Lower lobe of right lung (tissue), 2 donors: ENCODE measurements around the gene TSPAN12. TPM values are rescaled to one million over a fixed set of nuclear protein-coding genes. Genes with fewer than 3 reads are reported as not detected.

Source experiments
- ATAC-seq, 2 donors: fragments of 200-7000 bp; cut with Tn5 transposase; one replicate each; pipeline ENCODE4 v1.9.1; 2020 to 2022; ENCODE audit warnings: mild to moderate bottlenecking in 2 of 2, moderate library complexity in 2 of 2
- DNase-seq: peaks from one replicate; pipeline ENCODE4 v3.0.0-alpha.2; 2020
- H3K27ac ChIP-seq: fragments of 200-600 bp; one replicate; pipeline ENCODE4 v1.8.0; 2022
- H3K27me3 ChIP-seq: fragments of 200-600 bp; one replicate; pipeline ENCODE4 v1.8.0; 2022; ENCODE audit warnings: low read depth
- H3K36me3 ChIP-seq: fragments of 200-600 bp; one replicate; pipeline ENCODE4 v1.8.0; 2022; ENCODE audit warnings: mild to moderate bottlenecking
- H3K4me1 ChIP-seq: fragments of 200-600 bp; one replicate; pipeline ENCODE4 v1.8.0; 2022
- H3K4me3 ChIP-seq: fragments of 200-600 bp; one replicate; pipeline ENCODE4 v1.8.0; 2022; ENCODE audit warnings: mild to moderate bottlenecking
- H3K9me3 ChIP-seq: fragments of 200-600 bp; one replicate; pipeline ENCODE4 v1.8.0; 2022
- intact Hi-C: fragments of 100-400 bp; cut with DNase I; formaldehyde crosslinking; loops from one replicate; pipeline ENCODE4 v1.11.0; 2022
- total RNA-seq: library from RNA; stranded (reverse); fragmentation: NEBNext Ultra II Directional; extraction: Animal tissue kit (Norgen Biotek cat#: 25700); gene quantifications from one replicate; pipeline ENCODE4 v1.2.1, GENCODE V29; 2021
- TF ChIP-seq, protein P1 (sequence below): fragments of 200-600 bp; IDR thresholded peaks from one replicate; pipeline ENCODE4 v1.8.0; 2022; ENCODE audit warnings: antibody characterized with exemption, mild to moderate bottlenecking
- donor health status: DM: no; HTN: yes; CAD: no; lungs with severe emphysema.

Gene TSPAN12
- total RNA-seq, 1 donor from 2014 or later, result 43.6 TPM

DNA sequence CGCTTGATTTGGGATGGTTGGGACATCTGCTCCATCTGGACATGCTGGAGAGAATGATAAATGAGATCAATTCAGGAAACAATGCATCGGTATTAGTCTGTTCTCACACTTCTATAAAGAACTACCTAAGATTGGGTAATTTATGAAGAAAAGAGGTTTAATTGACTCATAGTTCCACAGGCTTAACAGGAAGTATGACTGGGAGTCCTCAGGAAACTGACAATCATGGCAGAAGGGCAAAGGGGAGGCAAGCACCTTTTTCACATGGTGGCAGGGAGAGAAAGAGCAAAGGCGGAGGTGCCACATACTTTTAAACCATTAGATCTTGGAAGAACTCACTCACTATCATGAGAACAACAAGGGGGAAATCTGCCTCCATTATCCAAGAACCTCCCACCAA lies 16.8 kb upstream of the TSPAN12 start:
- Histone ChIP-seq H3K4me1 (no peaks in the 10 kb centered on the region), H3K4me3 (no peak overlapping the region), H3K36me3 (no peaks in the 10 kb centered on the region), H3K9me3 (no peaks in the 10 kb centered on the region), H3K27me3 (no peaks in the 10 kb centered on the region), H3K27ac (no peak overlapping the region)
- no peak for DNase-seq
- intact Hi-C loops, result no loop called here
- no peak for ATAC-seq
- TF ChIP-seq, protein P1, sequence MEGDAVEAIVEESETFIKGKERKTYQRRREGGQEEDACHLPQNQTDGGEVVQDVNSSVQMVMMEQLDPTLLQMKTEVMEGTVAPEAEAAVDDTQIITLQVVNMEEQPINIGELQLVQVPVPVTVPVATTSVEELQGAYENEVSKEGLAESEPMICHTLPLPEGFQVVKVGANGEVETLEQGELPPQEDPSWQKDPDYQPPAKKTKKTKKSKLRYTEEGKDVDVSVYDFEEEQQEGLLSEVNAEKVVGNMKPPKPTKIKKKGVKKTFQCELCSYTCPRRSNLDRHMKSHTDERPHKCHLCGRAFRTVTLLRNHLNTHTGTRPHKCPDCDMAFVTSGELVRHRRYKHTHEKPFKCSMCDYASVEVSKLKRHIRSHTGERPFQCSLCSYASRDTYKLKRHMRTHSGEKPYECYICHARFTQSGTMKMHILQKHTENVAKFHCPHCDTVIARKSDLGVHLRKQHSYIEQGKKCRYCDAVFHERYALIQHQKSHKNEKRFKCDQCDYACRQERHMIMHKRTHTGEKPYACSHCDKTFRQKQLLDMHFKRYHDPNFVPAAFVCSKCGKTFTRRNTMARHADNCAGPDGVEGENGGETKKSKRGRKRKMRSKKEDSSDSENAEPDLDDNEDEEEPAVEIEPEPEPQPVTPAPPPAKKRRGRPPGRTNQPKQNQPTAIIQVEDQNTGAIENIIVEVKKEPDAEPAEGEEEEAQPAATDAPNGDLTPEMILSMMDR, result no peak

- no peak overlapping the region for H3K4me3 ChIP-seq
- no peak overlapping the region for H3K27ac ChIP-seq
- no peaks in the 10 kb centered on the region for H3K9me3 ChIP-seq
- ATAC-seq, result no peak
- intact Hi-C loops, result no loop called here
- H3K4me1 ChIP-seq, result no peaks in the 10 kb centered on the region
- H3K36me3 ChIP-seq, result no peaks in the 10 kb centered on the region
- no peaks in the 10 kb centered on the region for H3K27me3 ChIP-seq
- DNase-seq, result no peak
- TF ChIP-seq, protein P1, result no peak
Measured at GRCh38 chr7:120874016-120874415, 16.1 kb upstream of the TSPAN12 start.

- TF ChIP-seq, protein P1, result no peak
- DNase-seq, result no peak
- Histone ChIP-seq H3K27me3 (no peaks in the 10 kb centered on the region), H3K27ac (no peak overlapping the region), H3K36me3 (no peaks in the 10 kb centered on the region), H3K9me3 (no peaks in the 10 kb centered on the region), H3K4me1 (no peaks in the 10 kb centered on the region), H3K4me3 (no peak overlapping the region)
- ATAC-seq, result peak in 1 of 2 donors; percentile 48
- intact Hi-C loops, result no loop called here
Measured at GRCh38 chr7:120873401-120873800, 15.5 kb upstream of the TSPAN12 start.

DNA sequence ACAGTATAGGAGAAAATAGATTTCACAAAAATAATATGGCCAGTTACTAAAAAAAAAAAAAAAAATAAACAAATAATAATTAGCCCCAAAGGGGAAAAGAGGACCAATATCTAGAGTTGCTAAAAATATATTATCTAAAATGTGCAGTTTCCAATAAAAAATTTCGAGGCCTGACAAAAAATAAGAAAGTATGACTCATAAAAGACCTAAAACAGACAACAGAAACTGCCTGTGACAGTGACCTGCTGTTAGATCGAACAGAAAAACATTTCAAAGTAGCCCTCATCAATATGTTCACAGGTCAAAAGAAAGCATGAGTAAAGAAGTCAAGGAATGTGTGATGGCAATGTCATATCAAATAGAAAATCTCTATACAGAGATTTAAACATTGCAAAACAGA lies 11.8 kb upstream of the TSPAN12 start:
- ATAC-seq, result no peak
- intact Hi-C loops, result no loop called here
- no peaks in the 10 kb centered on the region for H3K9me3 ChIP-seq

DNA sequence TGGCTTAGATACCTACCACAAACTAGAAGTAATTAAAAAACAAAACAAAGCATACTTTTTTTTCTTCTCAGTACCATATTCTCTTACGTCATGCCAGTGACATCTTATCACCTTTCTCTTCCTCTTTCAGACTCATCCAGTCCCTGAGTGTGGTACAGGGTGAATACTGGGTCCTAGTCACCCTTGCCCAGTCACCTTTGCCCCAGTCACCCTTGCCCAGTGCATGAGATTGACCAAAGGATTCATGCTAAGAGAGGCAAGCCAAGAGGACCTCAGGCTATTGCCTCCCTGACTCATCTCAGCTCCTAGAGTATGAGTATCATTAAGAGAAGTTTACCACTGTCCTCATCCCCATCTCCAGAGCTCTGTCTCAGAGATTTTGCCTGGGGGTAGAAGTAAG lies 10.0 kb upstream of the TSPAN12 start:
- no peak for DNase-seq
- TF ChIP-seq, protein P1, result no peak
- H3K4me3 ChIP-seq, result no peak overlapping the region
- no peaks in the 10 kb centered on the region for H3K9me3 ChIP-seq
- H3K36me3 ChIP-seq, result no peaks in the 10 kb centered on the region
- no peak for ATAC-seq
- no peaks in the 10 kb centered on the region for H3K27me3 ChIP-seq
- H3K4me1 ChIP-seq, result no peaks in the 10 kb centered on the region
- no peak overlapping the region for H3K27ac ChIP-seq
- intact Hi-C loops, result no loop called here

More for the DNA sequence above, 11.8 kb upstream of the TSPAN12 start:
- H3K4me3 ChIP-seq, result no peak overlapping the region
- TF ChIP-seq, protein P1, result no peak
- H3K36me3 ChIP-seq, result no peaks in the 10 kb centered on the region
- no peak overlapping the region for H3K27ac ChIP-seq
- H3K4me1 ChIP-seq, result no peaks in the 10 kb centered on the region
- no peaks in the 10 kb centered on the region for H3K27me3 ChIP-seq
- DNase-seq, result no peak
